Measurements from ENCODE around the gene CAPZB.
"Not testable (repeated sequence)": the region's sequence is repeated elsewhere in the genome, so short reads cannot be mapped to it uniquely, and the experiment has no call there.

CAPZB gene

DNA sequence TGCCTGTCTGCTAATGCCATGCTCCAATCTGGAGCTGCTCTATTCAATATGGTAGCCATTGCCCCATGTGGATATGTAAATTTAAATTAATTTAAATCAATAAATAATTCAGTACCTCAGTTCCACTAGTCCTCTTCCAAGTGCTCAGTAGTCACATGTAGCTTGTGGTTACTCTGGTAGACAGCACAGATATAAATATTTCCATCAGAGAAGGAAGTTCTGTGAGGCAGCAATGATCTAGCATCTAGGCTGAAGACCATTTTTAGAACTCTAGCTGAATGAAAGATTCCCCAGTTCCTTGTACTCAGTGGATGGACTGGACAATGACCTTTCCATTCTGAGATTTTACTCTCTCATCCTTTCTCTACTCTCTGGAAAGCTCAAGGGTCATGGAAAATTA lies 25.8 kb upstream of the CAPZB start:
- DNase-seq (ENCODE audit: low read depth in 1 of 2, low spot score in 1 of 2), result no peak
- Histone ChIP-seq H3K27ac (replicated peaks) (no peak overlapping the region), H3K27me3 (ENCODE audit: insufficient read depth, poor library complexity, severe bottlenecking) (no peaks in the 10 kb centered on the region), H3K4me3 (replicated peaks; ENCODE audit: insufficient read depth, low read length) (no peak overlapping the region)
- TF ChIP-seq, protein P1, sequence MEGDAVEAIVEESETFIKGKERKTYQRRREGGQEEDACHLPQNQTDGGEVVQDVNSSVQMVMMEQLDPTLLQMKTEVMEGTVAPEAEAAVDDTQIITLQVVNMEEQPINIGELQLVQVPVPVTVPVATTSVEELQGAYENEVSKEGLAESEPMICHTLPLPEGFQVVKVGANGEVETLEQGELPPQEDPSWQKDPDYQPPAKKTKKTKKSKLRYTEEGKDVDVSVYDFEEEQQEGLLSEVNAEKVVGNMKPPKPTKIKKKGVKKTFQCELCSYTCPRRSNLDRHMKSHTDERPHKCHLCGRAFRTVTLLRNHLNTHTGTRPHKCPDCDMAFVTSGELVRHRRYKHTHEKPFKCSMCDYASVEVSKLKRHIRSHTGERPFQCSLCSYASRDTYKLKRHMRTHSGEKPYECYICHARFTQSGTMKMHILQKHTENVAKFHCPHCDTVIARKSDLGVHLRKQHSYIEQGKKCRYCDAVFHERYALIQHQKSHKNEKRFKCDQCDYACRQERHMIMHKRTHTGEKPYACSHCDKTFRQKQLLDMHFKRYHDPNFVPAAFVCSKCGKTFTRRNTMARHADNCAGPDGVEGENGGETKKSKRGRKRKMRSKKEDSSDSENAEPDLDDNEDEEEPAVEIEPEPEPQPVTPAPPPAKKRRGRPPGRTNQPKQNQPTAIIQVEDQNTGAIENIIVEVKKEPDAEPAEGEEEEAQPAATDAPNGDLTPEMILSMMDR (IDR thresholded peaks at IDR 0.05; ENCODE audit: insufficient read depth, low read length), result no peak
- no peak for TF ChIP-seq POLR2AphosphoS5 (IDR thresholded peaks at IDR 0.05; ENCODE audit: low read depth)
- no peak for TF ChIP-seq GABPA (IDR thresholded peaks at IDR 0.05; ENCODE audit: low read depth)
- TF ChIP-seq SPI1 (IDR thresholded peaks at IDR 0.05; ENCODE audit: borderline replicate concordance, low read depth), result no peak
- TF ChIP-seq, protein P2, sequence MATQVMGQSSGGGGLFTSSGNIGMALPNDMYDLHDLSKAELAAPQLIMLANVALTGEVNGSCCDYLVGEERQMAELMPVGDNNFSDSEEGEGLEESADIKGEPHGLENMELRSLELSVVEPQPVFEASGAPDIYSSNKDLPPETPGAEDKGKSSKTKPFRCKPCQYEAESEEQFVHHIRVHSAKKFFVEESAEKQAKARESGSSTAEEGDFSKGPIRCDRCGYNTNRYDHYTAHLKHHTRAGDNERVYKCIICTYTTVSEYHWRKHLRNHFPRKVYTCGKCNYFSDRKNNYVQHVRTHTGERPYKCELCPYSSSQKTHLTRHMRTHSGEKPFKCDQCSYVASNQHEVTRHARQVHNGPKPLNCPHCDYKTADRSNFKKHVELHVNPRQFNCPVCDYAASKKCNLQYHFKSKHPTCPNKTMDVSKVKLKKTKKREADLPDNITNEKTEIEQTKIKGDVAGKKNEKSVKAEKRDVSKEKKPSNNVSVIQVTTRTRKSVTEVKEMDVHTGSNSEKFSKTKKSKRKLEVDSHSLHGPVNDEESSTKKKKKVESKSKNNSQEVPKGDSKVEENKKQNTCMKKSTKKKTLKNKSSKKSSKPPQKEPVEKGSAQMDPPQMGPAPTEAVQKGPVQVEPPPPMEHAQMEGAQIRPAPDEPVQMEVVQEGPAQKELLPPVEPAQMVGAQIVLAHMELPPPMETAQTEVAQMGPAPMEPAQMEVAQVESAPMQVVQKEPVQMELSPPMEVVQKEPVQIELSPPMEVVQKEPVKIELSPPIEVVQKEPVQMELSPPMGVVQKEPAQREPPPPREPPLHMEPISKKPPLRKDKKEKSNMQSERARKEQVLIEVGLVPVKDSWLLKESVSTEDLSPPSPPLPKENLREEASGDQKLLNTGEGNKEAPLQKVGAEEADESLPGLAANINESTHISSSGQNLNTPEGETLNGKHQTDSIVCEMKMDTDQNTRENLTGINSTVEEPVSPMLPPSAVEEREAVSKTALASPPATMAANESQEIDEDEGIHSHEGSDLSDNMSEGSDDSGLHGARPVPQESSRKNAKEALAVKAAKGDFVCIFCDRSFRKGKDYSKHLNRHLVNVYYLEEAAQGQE (IDR thresholded peaks at IDR 0.05; ENCODE audit: insufficient replicate concordance, low read depth), result no peak

DNA sequence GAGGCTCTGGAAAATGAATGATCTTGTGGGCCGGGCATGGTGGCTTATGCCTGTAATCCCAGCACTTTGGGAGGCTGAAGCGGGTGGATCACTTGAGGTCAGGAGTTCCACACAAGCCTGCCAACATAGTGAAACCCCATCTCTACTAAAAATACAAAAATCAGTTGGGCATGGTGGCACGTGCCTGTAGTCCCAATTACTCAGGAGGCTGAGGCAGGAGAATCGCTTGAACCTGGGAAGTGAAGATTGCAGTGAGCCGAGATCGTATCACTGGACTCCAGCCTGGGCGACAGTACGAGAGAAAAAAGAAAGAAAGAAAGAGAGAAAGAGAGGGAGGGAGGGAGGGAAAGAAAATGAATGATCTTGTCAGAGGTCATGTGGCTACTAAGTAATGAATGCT lies 24.3 kb upstream of the CAPZB start:
- not testable (repeated sequence) for H3K4me3 ChIP-seq (replicated peaks; ENCODE audit: insufficient read depth, low read length); DNase-seq (ENCODE audit: low read depth in 1 of 2, low spot score in 1 of 2); H3K27me3 ChIP-seq (ENCODE audit: insufficient read depth, poor library complexity, severe bottlenecking); H3K27ac ChIP-seq (replicated peaks)

DNA sequence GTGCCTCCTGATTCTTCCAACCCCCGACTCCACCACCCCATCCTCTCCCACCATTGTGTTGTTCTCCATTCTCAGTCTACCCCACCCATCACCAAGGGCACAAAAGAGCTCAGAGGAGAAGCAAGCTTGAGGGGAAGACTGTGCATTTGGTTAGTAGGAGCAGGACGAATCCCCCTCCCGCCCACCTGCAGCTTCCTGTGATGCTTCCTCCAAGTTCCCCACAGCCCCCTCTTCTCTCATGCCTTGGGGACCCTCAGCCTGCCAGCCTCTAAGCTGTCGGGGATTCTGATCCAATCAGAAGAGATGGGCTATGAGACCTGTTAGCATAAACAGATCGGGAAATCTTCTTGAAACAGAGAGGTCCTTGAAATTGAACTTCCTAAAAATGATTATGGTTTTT lies 22.2 kb upstream of the CAPZB start:
- TF ChIP-seq, protein P2 (IDR thresholded peaks at IDR 0.05; ENCODE audit: insufficient replicate concordance, low read depth), result no peak
- TF ChIP-seq SPI1 (IDR thresholded peaks at IDR 0.05; ENCODE audit: borderline replicate concordance, low read depth), result no peak
- TF ChIP-seq GABPA (IDR thresholded peaks at IDR 0.05; ENCODE audit: low read depth), result no peak
- TF ChIP-seq, protein P1 (IDR thresholded peaks at IDR 0.05; ENCODE audit: insufficient read depth, low read length), result no peak
- no peak for TF ChIP-seq POLR2AphosphoS5 (IDR thresholded peaks at IDR 0.05; ENCODE audit: low read depth)
- Histone ChIP-seq H3K4me3 (replicated peaks; ENCODE audit: insufficient read depth, low read length) (no peak overlapping the region), H3K27me3 (ENCODE audit: insufficient read depth, poor library complexity, severe bottlenecking) (no peaks in the 10 kb centered on the region), H3K27ac (replicated peaks) (no peak overlapping the region)
- no peak for DNase-seq (ENCODE audit: low read depth in 1 of 2, low spot score in 1 of 2)

DNA sequence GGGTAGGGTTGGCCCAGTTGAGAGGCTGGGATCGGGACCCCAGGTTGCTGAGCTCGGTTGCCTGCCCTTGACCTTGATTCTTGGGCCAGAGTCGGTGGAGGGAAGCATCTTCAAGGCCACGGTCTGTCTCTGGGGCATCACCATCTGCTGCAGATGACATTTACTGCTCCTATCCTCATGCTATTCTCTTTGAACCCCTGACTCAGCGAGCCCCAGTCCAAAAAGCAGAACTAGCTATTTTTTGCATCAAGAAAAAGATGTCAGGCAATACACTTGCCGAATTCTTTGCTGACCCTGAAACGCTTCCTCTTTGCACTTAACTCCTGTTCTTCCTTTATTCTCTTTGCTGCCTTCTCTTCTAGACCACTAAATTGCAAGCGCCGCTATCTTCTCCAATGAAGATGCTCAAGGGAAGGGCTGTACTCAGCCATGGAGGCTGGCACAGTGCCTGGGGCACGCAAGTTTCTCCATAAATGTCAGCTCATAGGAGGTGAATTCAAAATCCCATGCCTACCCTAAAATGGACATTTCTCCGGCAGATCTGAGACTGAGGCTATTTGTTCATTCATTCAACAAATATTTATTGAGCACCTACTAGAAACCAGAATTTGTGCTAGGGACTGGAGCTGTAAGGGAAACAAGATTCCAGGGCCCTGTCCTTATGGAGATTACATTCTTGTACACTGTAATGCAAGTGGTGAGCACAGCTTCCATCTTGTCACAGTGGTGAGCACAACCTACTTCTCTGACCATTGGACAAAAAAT lies 20.5 kb upstream of the CAPZB start:
- no peak for TF ChIP-seq POLR2AphosphoS5 (IDR thresholded peaks at IDR 0.05; ENCODE audit: low read depth)
- TF ChIP-seq SPI1 (IDR thresholded peaks at IDR 0.05; ENCODE audit: borderline replicate concordance, low read depth), result peak; percentile 89
- no peak overlapping the region for H3K27ac ChIP-seq (replicated peaks)
- no peaks in the 10 kb centered on the region for H3K27me3 ChIP-seq (ENCODE audit: insufficient read depth, poor library complexity, severe bottlenecking)
- DNase-seq (ENCODE audit: low read depth in 1 of 2, low spot score in 1 of 2), result peak in 1 of 2 experiments; percentile 86
- no peak overlapping the region for H3K4me3 ChIP-seq (replicated peaks; ENCODE audit: insufficient read depth, low read length)
